H1 (cell line): ENCODE results near the gene HMMR. TPM values are rescaled to one million over a fixed set of nuclear protein-coding genes. Genes with fewer than 3 reads are reported as not detected.

ENCODE experiments used
- CTCF ChIA-PET: fragments of 300-600 bp; sonication (Branson Sonifier 250); formaldehyde crosslinking; loops from one replicate; lab custom pipeline; 2021; ENCODE audit not compliant: partially characterized antibody; lab: Charles Lee
- POLR2A ChIA-PET: fragments of 300-600 bp; sonication (Branson Sonifier 250); formaldehyde crosslinking; loops from one replicate; lab custom pipeline; 2021; ENCODE audit warnings: inconsistent platforms; ENCODE audit not compliant: partially characterized antibody; lab: Charles Lee
- DNase-seq, 2 experiments: peaks; one replicate each; pipeline versions ENCODE4 v3.0.0 to v3.0.0-alpha.2; 2010 to 2022; ENCODE audit warnings: low spot score in 2 of 2, low read depth in 1 of 2, mixed read lengths in 1 of 2
- FAIRE-seq: peaks from 2 replicates; lab custom pipeline; 2011; peaks lifted over from hg19 to GRCh38; lab: Jason Lieb, UNC
- H2AFZ ChIP-seq: 2 replicates; pipeline ENCODE4 v1.8.1; 2012; ENCODE audit warnings: low read length, inconsistent platforms
- H2AK5ac ChIP-seq: 2 replicates; pipeline ENCODE4 v1.6.1; 2013; ENCODE audit warnings: low read depth, low read length
- H2BK120ac ChIP-seq: replicated peaks from 2 replicates; pipeline ENCODE3; 2013; ENCODE audit warnings: low read depth, low read length, inconsistent platforms
- H2BK12ac ChIP-seq: 2 replicates; pipeline ENCODE4 v1.6.1; 2013; ENCODE audit warnings: low read depth, low read length
- H2BK15ac ChIP-seq: 2 replicates; pipeline ENCODE4 v1.6.1; 2013; ENCODE audit warnings: low read length
- H2BK20ac ChIP-seq: 2 replicates; pipeline ENCODE4 v1.6.1; 2013; ENCODE audit warnings: low read length
- H2BK5ac ChIP-seq: 2 replicates; pipeline ENCODE4 v1.6.1; 2013; ENCODE audit warnings: low read depth, low read length
- H3K14ac ChIP-seq: 2 replicates; pipeline ENCODE4 v1.6.1; 2013; ENCODE audit warnings: inconsistent platforms; ENCODE audit not compliant: insufficient read length
- H3K18ac ChIP-seq: 2 replicates; pipeline ENCODE4 v1.6.1; 2013; ENCODE audit warnings: low read length; ENCODE audit errors: extremely low read depth
- H3K23ac ChIP-seq: 2 replicates; pipeline ENCODE4 v1.6.1; 2013; ENCODE audit warnings: inconsistent platforms; ENCODE audit not compliant: insufficient read length
- H3K23me2 ChIP-seq: 2 replicates; pipeline ENCODE4 v1.6.1; 2013; ENCODE audit warnings: low read depth, low read length
- H3K27ac ChIP-seq: 2 replicates; pipeline ENCODE4 v1.6.1; 2011; ENCODE audit warnings: low read depth, low read length, inconsistent platforms
- H3K27me3 ChIP-seq, 4 experiments: replicated peaks in 1 of 4; 1 replicate in 1 of 4; 2 replicates in 3 of 4; pipeline versions ENCODE4 v1.6.1 to v1.8.1; 2011 to 2013; ENCODE audit warnings: low read length in 3 of 4, mild to moderate bottlenecking in 3 of 4, inconsistent platforms in 2 of 4, mixed read lengths in 2 of 4, moderate library complexity in 1 of 4; ENCODE audit not compliant: control insufficient read depth in 3 of 4, insufficient read depth in 3 of 4; ENCODE audit errors: extremely low read depth in 1 of 4
- H3K36me3 ChIP-seq, 4 experiments: 2 replicates each; pipeline versions ENCODE4 v1.6.1 to v1.8.1; 2011 to 2013; ENCODE audit warnings: mild to moderate bottlenecking in 4 of 4, low read length in 3 of 4, moderate library complexity in 2 of 4, control low read depth in 1 of 4, inconsistent platforms in 1 of 4; ENCODE audit not compliant: insufficient read depth in 4 of 4, control insufficient read depth in 2 of 4
- H3K4ac ChIP-seq: replicated peaks from 2 replicates; pipeline ENCODE3; 2013; ENCODE audit warnings: low read length, low read depth, mixed read lengths, inconsistent platforms; ENCODE audit not compliant: insufficient read length
- H3K4me1 ChIP-seq, 4 experiments: replicated peaks in 1 of 4; 1 replicate in 1 of 4; 2 replicates in 3 of 4; pipeline versions ENCODE4 v1.6.1 to v1.8.1; 2011 to 2013; ENCODE audit warnings: low read length in 3 of 4, inconsistent platforms in 2 of 4, mixed read lengths in 1 of 4; ENCODE audit not compliant: insufficient read depth in 4 of 4, control insufficient read depth in 3 of 4
- H3K4me2 ChIP-seq, 2 experiments: 2 replicates each; pipeline versions ENCODE4 v1.6.1 to v1.8.1; 2011 to 2013; ENCODE audit warnings: low read depth in 2 of 2, low read length in 2 of 2, control low read depth in 1 of 2, inconsistent platforms in 1 of 2, mild to moderate bottlenecking in 1 of 2; ENCODE audit not compliant: insufficient read depth in 1 of 2
- H3K4me3 ChIP-seq, 4 experiments: fragments of 200-600, 300-600 bp in 1 of 4; sonication (generic), shearing (Covaris generic), sonication (Bioruptor Twin) in 1 of 4; 2 replicates each; pipeline versions ENCODE4 v1.5.1 to v1.8.1; 2011 to 2016; ENCODE audit warnings: low read length in 4 of 4, low read depth in 3 of 4, control low read depth in 2 of 4, inconsistent platforms in 2 of 4, mild to moderate bottlenecking in 2 of 4, mixed read lengths in 1 of 4, moderate library complexity in 1 of 4; ENCODE audit not compliant: insufficient read depth in 2 of 4; ENCODE audit errors: extremely low read depth in 1 of 4
- H3K56ac ChIP-seq: replicated peaks from 2 replicates; pipeline ENCODE3; 2013; ENCODE audit warnings: low read depth, mild to moderate bottlenecking, mixed read lengths, low read length, inconsistent platforms; ENCODE audit not compliant: insufficient read length
- H3K79me1 ChIP-seq: 2 replicates; pipeline ENCODE4 v1.6.1; 2013; ENCODE audit warnings: low read depth, low read length, control low read depth
- H3K79me2 ChIP-seq, 2 experiments: 2 replicates each; pipeline versions ENCODE4 v1.6.1 to v1.8.1; 2012 to 2013; ENCODE audit warnings: low read length in 2 of 2, mild to moderate bottlenecking in 2 of 2, inconsistent platforms in 1 of 2; ENCODE audit not compliant: insufficient read depth in 2 of 2, control insufficient read depth in 1 of 2
- H3K9ac ChIP-seq, 4 experiments: replicated peaks in 1 of 4; 1 replicate in 1 of 4; 2 replicates in 3 of 4; pipeline versions ENCODE4 v1.6.1 to v1.8.1; 2011 to 2013; ENCODE audit warnings: low read depth in 3 of 4, low read length in 3 of 4, control low read depth in 2 of 4, mild to moderate bottlenecking in 2 of 4, moderate library complexity in 2 of 4, inconsistent platforms in 1 of 4; ENCODE audit errors: extremely low read depth in 1 of 4
- H3K9me3 ChIP-seq, 2 experiments: 2 replicates each; pipeline versions ENCODE4 v1.6.1 to v1.8.1; 2012 to 2013; ENCODE audit warnings: mild to moderate bottlenecking in 2 of 2, moderate library complexity in 2 of 2, control low read depth in 1 of 2, inconsistent platforms in 1 of 2, low read depth in 1 of 2, low read length in 1 of 2, mixed read lengths in 1 of 2; ENCODE audit not compliant: insufficient read depth in 2 of 2
- H4K20me1 ChIP-seq, 2 experiments: replicated peaks in 1 of 2; 2 replicates each; pipeline versions ENCODE3 to v1.8.1; 2011 to 2013; ENCODE audit warnings: inconsistent platforms in 2 of 2, low read length in 2 of 2, mild to moderate bottlenecking in 1 of 2; ENCODE audit not compliant: insufficient read depth in 2 of 2, control insufficient read depth in 1 of 2
- H4K5ac ChIP-seq: 2 replicates; pipeline ENCODE4 v1.6.1; 2013; ENCODE audit warnings: low read length, low read depth, mixed read lengths, inconsistent platforms; ENCODE audit not compliant: insufficient read length
- H4K8ac ChIP-seq: 2 replicates; pipeline ENCODE4 v1.8.0; 2013; ENCODE audit warnings: mild to moderate bottlenecking, moderate library complexity, low read length, inconsistent platforms; ENCODE audit not compliant: insufficient read depth; ENCODE audit errors: extremely low read depth
- H4K91ac ChIP-seq: replicated peaks from 2 replicates; pipeline ENCODE3; 2013; ENCODE audit warnings: low read length, mixed read lengths, inconsistent platforms; ENCODE audit not compliant: insufficient read length
- E2F6 ChIP-seq: IDR thresholded peaks from 2 replicates; pipeline ENCODE4 v1.6.1; 2012; ENCODE audit warnings: inconsistent platforms
- WGBS, 2 experiments: shearing (Covaris generic) in 1 of 2; methylation state at CpG; one replicate each; pipeline versions ENCODE4 v1.1.6 to v1.1.7; 2013 to 2015; ENCODE audit warnings: low lambda C conversion rate in 2 of 2, mixed read lengths in 2 of 2, inconsistent platforms in 1 of 2, low coverage in 1 of 2, missing lambda C conversion rate in 1 of 2; ENCODE audit not compliant: insufficient replicate concordance in 2 of 2, insufficient coverage in 1 of 2, insufficient read length in 1 of 2; ENCODE audit errors: extremely low coverage in 1 of 2, missing lambda C conversion rate in 1 of 2; 5-methylcytosine and 5-hydroxymethylcytosine counted together
- polyA plus RNA-seq, 7 experiments: library from polyadenylated mRNA; depleted of rRNA in 3 of 7; stranded (reverse) in 5 of 7; unstranded in 2 of 7; fragments of >200 nt in 5 of 7; fragments of 200-250 nt in 2 of 7; gene quantifications; 1 replicate in 5 of 7; 2 replicates in 1 of 7; 4 replicates in 1 of 7; pipeline versions ENCODE4 v1.2.1 to v1.2.3, GENCODE V29; 2011 to 2013; ENCODE audit warnings: missing spikeins in 2 of 7, mixed read lengths in 2 of 7
- total RNA-seq: library from RNA; stranded (reverse); fragmentation: NEBNext Ultra II Directional; extraction: Animal tissue kit (Norgen Biotek cat#: 25700); gene quantifications from 2 replicates; pipeline ENCODE4 v1.2.1, GENCODE V29; 2021

Gene HMMR
- total and polyA plus RNA-seq, 2 of the 8 experiments (the other 6 are each of a cell fraction or from before 2014, with no cell fraction given), result 17.5 to 77.3 TPM

- Histone ChIP-seq H3K27me3 (peaks cover 0 to 1% (median 0%) of the 10 kb centered on the region in 4 experiments; a peak in 1 of 7 replicates), H3K4me1 (no peaks in the 10 kb centered on the region), H2BK15ac (no peak overlapping the region), H3K9me3 (no peaks in the 10 kb centered on the region), H3K4ac (no peak overlapping the region), H3K27ac (no peak overlapping the region), H3K14ac (no peak overlapping the region), H3K56ac (no peak overlapping the region), H3K23me2 (no peaks in the 10 kb centered on the region), H4K20me1 (no peaks in the 10 kb centered on the region), H3K79me2 (no peaks in the 10 kb centered on the region), H2BK120ac (no peak overlapping the region), H4K5ac (no peak overlapping the region), H4K8ac (no peak overlapping the region), H2AK5ac (no peak overlapping the region), H3K18ac (no peak overlapping the region), H3K36me3 (peaks cover 0 to 7% (median 3%) of the 10 kb centered on the region in 4 experiments; a peak in 3 of 8 replicates), H4K91ac (no peak overlapping the region), H2BK12ac (no peak overlapping the region), H3K4me3 (no peak overlapping the region), H3K4me2 (no peak overlapping the region), H2AFZ (no peak overlapping the region), H2BK20ac (no peak overlapping the region), H3K79me1 (no peaks in the 10 kb centered on the region), H2BK5ac (no peak overlapping the region), H3K9ac (no peak overlapping the region), H3K23ac (no peak overlapping the region)
- DNase-seq, result no peak
- no peak for FAIRE-seq
- WGBS, 2 experiments, result 78% methylated on average over 1 of the region's 1 CpG; no CpG with 5 or more reads in 1 of the 2 experiments
- POLR2A ChIA-PET, result no interaction called here
- CTCF ChIA-PET, result no interaction called here
- no peak for TF ChIP-seq E2F6
Measured at GRCh38 chr5:163525096-163525495, 64.7 kb downstream of the HMMR start.
